ENCODE measurements around the gene IFITM10.

- no peak for TF ChIP-seq CTCF (IDR thresholded peaks at IDR 0.05)
- no peak for TF ChIP-seq POLR2AphosphoS5 (IDR thresholded peaks at IDR 0.05; ENCODE audit: low read depth, low read length)
Observed at GRCh38 chr11:1752907-1753228, 2.5 kb upstream of the IFITM10 start.

All from SK-N-SH (cell line).